ENCODE data around the gene C22orf15.

C22orf15 gene

GRCh38 chr22:23750714-23751440 is 11.9 kb upstream of the C22orf15 start, which contains the start of gene ZNF70:
Gene ZNF70 (minus strand): TSS chr22:23751112. CDS start chr22:23745140, 5,972 bp downstream.
- Histone ChIP-seq H3K27me3 (ENCODE audit: control insufficient read depth in 2 of 2, insufficient read depth in 2 of 2, low read length in 2 of 2) (no peaks in the 10 kb centered on the region), H3K9ac (ENCODE audit: low read depth in 1 of 2, low read length in 2 of 2) (peak within 1 kb of the TSS; percentile 73 to 95), H3K9me3 (ENCODE audit: control insufficient read depth in 2 of 2, low read length in 2 of 2) (no peaks in the 10 kb centered on the region), H3K27ac (ENCODE audit: low read depth in 2 of 2, low read length in 2 of 2) (peak within 1 kb of the TSS; percentile 88 to 97), H3K36me3 (ENCODE audit: control insufficient read depth in 2 of 2, insufficient read depth in 2 of 2, low read length in 2 of 2) (no peaks in the 10 kb centered on the region), H3K4me1 (ENCODE audit: control insufficient read depth in 2 of 2, insufficient read depth in 2 of 2, low read length in 2 of 2) (peaks cover 4 to 7% of the 10 kb centered on the region in 2 donors), H3K4me3 (ENCODE audit: low read length in 2 of 2) (peak within 1 kb of the TSS; percentile 81 to 89)

- H3K27ac ChIP-seq (ENCODE audit: low read depth in 2 of 2, low read length in 2 of 2), result peak overlapping the region; percentile 88 to 97
- H3K27me3 ChIP-seq (ENCODE audit: control insufficient read depth in 2 of 2, insufficient read depth in 2 of 2, low read length in 2 of 2), result no peaks in the 10 kb centered on the region
- H3K4me1 ChIP-seq (ENCODE audit: control insufficient read depth in 2 of 2, insufficient read depth in 2 of 2, low read length in 2 of 2), result peaks cover 4 to 7% of the 10 kb centered on the region in 2 donors
- peak overlapping the region; percentile 72 to 95 for H3K9ac ChIP-seq (ENCODE audit: low read depth in 1 of 2, low read length in 2 of 2)
- peak overlapping the region; percentile 81 to 89 for H3K4me3 ChIP-seq (ENCODE audit: low read length in 2 of 2)
- H3K36me3 ChIP-seq (ENCODE audit: control insufficient read depth in 2 of 2, insufficient read depth in 2 of 2, low read length in 2 of 2), result no peaks in the 10 kb centered on the region
- no peaks in the 10 kb centered on the region for H3K9me3 ChIP-seq (ENCODE audit: control insufficient read depth in 2 of 2, low read length in 2 of 2)
Measured at GRCh38 chr22:23751441-23751996, 11.3 kb upstream of the C22orf15 start.

- no peaks in the 10 kb centered on the region for H3K9me3 ChIP-seq (ENCODE audit: control insufficient read depth in 2 of 2, low read length in 2 of 2)
- H3K4me3 ChIP-seq (ENCODE audit: low read length in 2 of 2), result peak overlapping the region; percentile 81 to 89
- no peaks in the 10 kb centered on the region for H3K27me3 ChIP-seq (ENCODE audit: control insufficient read depth in 2 of 2, insufficient read depth in 2 of 2, low read length in 2 of 2)
- peaks cover 4 to 7% of the 10 kb centered on the region in 2 donors for H3K4me1 ChIP-seq (ENCODE audit: control insufficient read depth in 2 of 2, insufficient read depth in 2 of 2, low read length in 2 of 2)
- peak overlapping the region in 1 of 2 donors; percentile 88 for H3K27ac ChIP-seq (ENCODE audit: low read depth in 2 of 2, low read length in 2 of 2)
- H3K9ac ChIP-seq (ENCODE audit: low read depth in 1 of 2, low read length in 2 of 2), result peak overlapping the region in 1 of 2 donors; percentile 95
- no peaks in the 10 kb centered on the region for H3K36me3 ChIP-seq (ENCODE audit: control insufficient read depth in 2 of 2, insufficient read depth in 2 of 2, low read length in 2 of 2)
Measured at GRCh38 chr22:23752090-23752691, 10.6 kb upstream of the C22orf15 start.

GRCh38 chr22:23752750-23753149 is 10.0 kb upstream of the C22orf15 start:
- Histone ChIP-seq H3K9me3 (ENCODE audit: control insufficient read depth in 2 of 2, low read length in 2 of 2) (no peaks in the 10 kb centered on the region), H3K4me1 (ENCODE audit: control insufficient read depth in 2 of 2, insufficient read depth in 2 of 2, low read length in 2 of 2) (peaks cover 4 to 7% of the 10 kb centered on the region in 2 donors), H3K9ac (ENCODE audit: low read depth in 1 of 2, low read length in 2 of 2) (no peak overlapping the region), H3K36me3 (ENCODE audit: control insufficient read depth in 2 of 2, insufficient read depth in 2 of 2, low read length in 2 of 2) (no peaks in the 10 kb centered on the region), H3K27me3 (ENCODE audit: control insufficient read depth in 2 of 2, insufficient read depth in 2 of 2, low read length in 2 of 2) (no peaks in the 10 kb centered on the region), H3K4me3 (ENCODE audit: low read length in 2 of 2) (peak overlapping the region in 1 of 2 donors; percentile 13), H3K27ac (ENCODE audit: low read depth in 2 of 2, low read length in 2 of 2) (no peak overlapping the region)

- peaks cover 4 to 7% of the 10 kb centered on the region in 2 donors for H3K4me1 ChIP-seq (ENCODE audit: control insufficient read depth in 2 of 2, insufficient read depth in 2 of 2, low read length in 2 of 2)
- no peaks in the 10 kb centered on the region for H3K9me3 ChIP-seq (ENCODE audit: control insufficient read depth in 2 of 2, low read length in 2 of 2)
- no peaks in the 10 kb centered on the region for H3K27me3 ChIP-seq (ENCODE audit: control insufficient read depth in 2 of 2, insufficient read depth in 2 of 2, low read length in 2 of 2)
- H3K36me3 ChIP-seq (ENCODE audit: control insufficient read depth in 2 of 2, insufficient read depth in 2 of 2, low read length in 2 of 2), result no peaks in the 10 kb centered on the region
- no peak overlapping the region for H3K9ac ChIP-seq (ENCODE audit: low read depth in 1 of 2, low read length in 2 of 2)
- no peak overlapping the region for H3K27ac ChIP-seq (ENCODE audit: low read depth in 2 of 2, low read length in 2 of 2)
- H3K4me3 ChIP-seq (ENCODE audit: low read length in 2 of 2), result peak overlapping the region in 1 of 2 donors; percentile 13
Measured at GRCh38 chr22:23753385-23753784, 9.4 kb upstream of the C22orf15 start.

GRCh38 chr22:23754220-23754919 is 8.4 kb upstream of the C22orf15 start, which contains the start of gene VPREB3:
Gene VPREB3 (minus strand): TSS chr22:23754425. CDS start chr22:23754363, 62 bp downstream.
- Histone ChIP-seq H3K9me3 (ENCODE audit: control insufficient read depth in 2 of 2, low read length in 2 of 2) (no peaks in the 10 kb centered on the region), H3K36me3 (ENCODE audit: control insufficient read depth in 2 of 2, insufficient read depth in 2 of 2, low read length in 2 of 2) (no peaks in the 10 kb centered on the region), H3K9ac (ENCODE audit: low read depth in 1 of 2, low read length in 2 of 2) (no peak within 1 kb of the TSS), H3K4me1 (ENCODE audit: control insufficient read depth in 2 of 2, insufficient read depth in 2 of 2, low read length in 2 of 2) (peaks cover 4 to 7% of the 10 kb centered on the region in 2 donors), H3K27me3 (ENCODE audit: control insufficient read depth in 2 of 2, insufficient read depth in 2 of 2, low read length in 2 of 2) (no peaks in the 10 kb centered on the region), H3K27ac (ENCODE audit: low read depth in 2 of 2, low read length in 2 of 2) (no peak within 1 kb of the TSS), H3K4me3 (ENCODE audit: low read length in 2 of 2) (peak within 1 kb of the TSS in 1 of 2 donors; percentile 13)

GRCh38 chr22:23754980-23755636 is 7.7 kb upstream of the C22orf15 start:
- Histone ChIP-seq H3K9me3 (ENCODE audit: control insufficient read depth in 2 of 2, low read length in 2 of 2) (no peaks in the 10 kb centered on the region), H3K4me1 (ENCODE audit: control insufficient read depth in 2 of 2, insufficient read depth in 2 of 2, low read length in 2 of 2) (peaks cover 1 to 7% of the 10 kb centered on the region in 2 donors), H3K9ac (ENCODE audit: low read depth in 1 of 2, low read length in 2 of 2) (no peak overlapping the region), H3K27me3 (ENCODE audit: control insufficient read depth in 2 of 2, insufficient read depth in 2 of 2, low read length in 2 of 2) (no peaks in the 10 kb centered on the region), H3K27ac (ENCODE audit: low read depth in 2 of 2, low read length in 2 of 2) (no peak overlapping the region), H3K36me3 (ENCODE audit: control insufficient read depth in 2 of 2, insufficient read depth in 2 of 2, low read length in 2 of 2) (no peaks in the 10 kb centered on the region), H3K4me3 (ENCODE audit: low read length in 2 of 2) (no peak overlapping the region)

GRCh38 chr22:23755711-23756110 is 7.1 kb upstream of the C22orf15 start:
- Histone ChIP-seq H3K4me3 (ENCODE audit: low read length in 2 of 2) (no peak overlapping the region), H3K9ac (ENCODE audit: low read depth in 1 of 2, low read length in 2 of 2) (no peak overlapping the region), H3K4me1 (ENCODE audit: control insufficient read depth in 2 of 2, insufficient read depth in 2 of 2, low read length in 2 of 2) (peaks cover 0 to 2% of the 10 kb centered on the region in 2 donors), H3K27ac (ENCODE audit: low read depth in 2 of 2, low read length in 2 of 2) (no peak overlapping the region), H3K9me3 (ENCODE audit: control insufficient read depth in 2 of 2, low read length in 2 of 2) (no peaks in the 10 kb centered on the region), H3K27me3 (ENCODE audit: control insufficient read depth in 2 of 2, insufficient read depth in 2 of 2, low read length in 2 of 2) (no peaks in the 10 kb centered on the region), H3K36me3 (ENCODE audit: control insufficient read depth in 2 of 2, insufficient read depth in 2 of 2, low read length in 2 of 2) (no peaks in the 10 kb centered on the region)

- no peaks in the 10 kb centered on the region for H3K9me3 ChIP-seq (ENCODE audit: control insufficient read depth in 2 of 2, low read length in 2 of 2)
- no peaks in the 10 kb centered on the region for H3K36me3 ChIP-seq (ENCODE audit: control insufficient read depth in 2 of 2, insufficient read depth in 2 of 2, low read length in 2 of 2)
- no peak overlapping the region for H3K9ac ChIP-seq (ENCODE audit: low read depth in 1 of 2, low read length in 2 of 2)
- H3K4me3 ChIP-seq (ENCODE audit: low read length in 2 of 2), result no peak overlapping the region
- no peaks in the 10 kb centered on the region for H3K4me1 ChIP-seq (ENCODE audit: control insufficient read depth in 2 of 2, insufficient read depth in 2 of 2, low read length in 2 of 2)
- H3K27ac ChIP-seq (ENCODE audit: low read depth in 2 of 2, low read length in 2 of 2), result no peak overlapping the region
- H3K27me3 ChIP-seq (ENCODE audit: control insufficient read depth in 2 of 2, insufficient read depth in 2 of 2, low read length in 2 of 2), result no peaks in the 10 kb centered on the region
Measured at GRCh38 chr22:23756891-23757290, 5.9 kb upstream of the C22orf15 start.

All from mucosa of rectum (tissue), 2 donors.